Left lung (tissue), 10 donors: ENCODE results near the gene DHCR7. TPM values are rescaled to one million over a fixed set of nuclear protein-coding genes. Genes with fewer than 3 reads are reported as not detected.

Source experiments
- ATAC-seq: fragments of 200-7000 bp; cut with Tn5 transposase; one replicate; pipeline ENCODE4 v1.9.1; 2020; ENCODE audit warnings: moderate library complexity
- DNase-seq, 4 donors: peaks; one replicate each; pipeline ENCODE4 v3.0.0-alpha.2; 2013 to 2020
- H3K27ac ChIP-seq, 2 donors: fragments of 200-600 bp; sonication (generic) in 1 of 2; one replicate each; pipeline versions ENCODE4 v1.5.0 to v1.8.0; 2020 to 2021
- H3K27me3 ChIP-seq, 2 donors: fragments of 200-600 bp; sonication (generic) in 1 of 2; one replicate each; pipeline versions ENCODE4 v1.5.0 to v1.8.0; 2020 to 2021
- H3K36me3 ChIP-seq, 2 donors: fragments of 200-600 bp; sonication (generic) in 1 of 2; one replicate each; pipeline versions ENCODE4 v1.5.0 to v1.8.0; 2020 to 2021
- H3K4me1 ChIP-seq, 2 donors: fragments of 200-600 bp; one replicate each; pipeline ENCODE4 v1.8.0; 2021
- H3K4me3 ChIP-seq, 2 donors: fragments of 200-600 bp; sonication (generic) in 1 of 2; one replicate each; pipeline versions ENCODE4 v1.5.0 to v1.8.0; 2020 to 2021; ENCODE audit warnings: mild to moderate bottlenecking in 1 of 2
- H3K9me3 ChIP-seq, 2 donors: fragments of 200-600 bp; sonication (generic) in 1 of 2; one replicate each; pipeline versions ENCODE4 v1.5.0 to v1.8.0; 2020 to 2021
- CTCF ChIP-seq, 2 donors: fragments of 200-600 bp; sonication (generic) in 1 of 2; IDR thresholded peaks; one replicate each; pipeline versions ENCODE4 v1.5.0 to v1.8.0; 2021; ENCODE audit warnings: antibody characterized with exemption in 2 of 2
- intact Hi-C, 2 donors: fragments of 100-400 bp; cut with DNase I; formaldehyde crosslinking; loops; one replicate each; pipeline versions ENCODE4 v1.11.2 to v1.14.2; 2022
- polyA plus RNA-seq, 6 donors: library from polyadenylated mRNA; unstranded; fragments of 120-200 nt; gene quantifications; one replicate each; pipeline ENCODE4 v1.2.1, GENCODE V29; 2013; ENCODE audit not compliant: insufficient read length in 6 of 6
- total RNA-seq, 2 donors: library from RNA; stranded (reverse); fragmentation: NEBNext Ultra II Directional; extraction: Animal tissue kit (Norgen Biotek cat#: 25700); gene quantifications; one replicate each; pipeline ENCODE4 v1.2.1, GENCODE V29; 2021
- donor health status: DM: no; HTN: yes; CAD: no.
- donor health status: DM: no; HTN: no; CAD: no.

DHCR7 gene
- total and polyA plus RNA-seq, 8 donors: 14.6 to 200 (median 32.6) TPM

GRCh38 chr11:71408826-71409225 is 39.4 kb downstream of the DHCR7 start:
- no peaks in the 10 kb centered on the region for H3K4me1 ChIP-seq
- intact Hi-C loops: no loop called here
- no peaks in the 10 kb centered on the region for H3K36me3 ChIP-seq
- no peak overlapping the region for H3K27ac ChIP-seq
- no peak overlapping the region for H3K4me3 ChIP-seq
- peaks cover 0 to 15% of the 10 kb centered on the region in 2 donors for H3K27me3 ChIP-seq
- ATAC-seq (no peak), DNase-seq (no peak)
- no peaks in the 10 kb centered on the region for H3K9me3 ChIP-seq
- no peak for TF ChIP-seq CTCF (IDR thresholded peaks at IDR 0.05)

DNA sequence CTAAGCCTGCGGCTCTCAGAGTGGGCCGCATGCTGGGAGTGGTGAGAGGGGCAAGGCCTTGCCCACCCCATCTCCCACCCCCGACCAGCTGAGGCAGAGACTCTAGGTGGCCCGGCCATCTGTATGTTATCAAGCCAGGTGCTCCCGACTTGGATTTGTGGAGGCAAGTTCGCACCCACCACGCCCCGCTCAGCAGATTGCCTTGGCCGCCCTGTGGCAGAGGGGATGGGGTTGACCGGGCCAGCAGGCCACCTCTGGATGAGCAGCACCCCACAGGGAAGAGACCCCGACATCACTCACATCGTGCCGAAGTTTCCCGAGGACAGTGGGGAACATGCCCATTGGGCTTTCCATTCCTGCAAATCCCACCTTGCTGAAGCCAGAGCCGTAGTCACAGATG is 40.8 kb downstream of the DHCR7 start:
- Histone ChIP-seq H3K36me3 (no peaks in the 10 kb centered on the region), H3K27ac (no peak overlapping the region), H3K27me3 (peaks cover 0 to 5% of the 10 kb centered on the region in 2 donors), H3K9me3 (no peaks in the 10 kb centered on the region), H3K4me1 (no peaks in the 10 kb centered on the region), H3K4me3 (no peak overlapping the region)
- ATAC-seq (no peak), DNase-seq (no peak)
- no peak for TF ChIP-seq CTCF (IDR thresholded peaks at IDR 0.05)
- intact Hi-C loops: no loop called here

DNA sequence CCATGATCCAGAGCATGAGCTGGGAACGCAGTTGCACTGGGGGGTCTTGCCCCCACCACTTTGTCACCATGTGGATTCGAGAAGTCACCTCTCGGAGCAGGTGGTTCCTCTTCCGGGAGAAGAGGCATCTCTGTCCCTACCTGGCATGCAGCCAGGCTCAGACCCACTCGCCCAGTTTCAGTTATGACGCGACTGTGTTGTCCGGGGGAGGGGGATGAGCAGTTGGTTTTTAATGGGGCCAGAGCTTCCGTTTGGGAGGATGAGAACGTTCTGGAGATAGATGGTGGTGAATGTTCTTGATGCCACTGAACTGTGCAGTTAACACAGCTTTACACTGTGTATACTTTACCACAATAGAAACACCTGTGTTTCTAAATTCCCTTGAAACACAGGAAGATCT is 41.5 kb downstream of the DHCR7 start:
- intact Hi-C loops: no loop called here
- Histone ChIP-seq H3K27ac (no peak overlapping the region), H3K4me1 (no peaks in the 10 kb centered on the region), H3K36me3 (no peaks in the 10 kb centered on the region), H3K4me3 (no peak overlapping the region), H3K9me3 (no peaks in the 10 kb centered on the region), H3K27me3 (no peaks in the 10 kb centered on the region)
- no peak for ATAC-seq
- no peak for TF ChIP-seq CTCF (IDR thresholded peaks at IDR 0.05)
- DNase-seq: no peak

DNA sequence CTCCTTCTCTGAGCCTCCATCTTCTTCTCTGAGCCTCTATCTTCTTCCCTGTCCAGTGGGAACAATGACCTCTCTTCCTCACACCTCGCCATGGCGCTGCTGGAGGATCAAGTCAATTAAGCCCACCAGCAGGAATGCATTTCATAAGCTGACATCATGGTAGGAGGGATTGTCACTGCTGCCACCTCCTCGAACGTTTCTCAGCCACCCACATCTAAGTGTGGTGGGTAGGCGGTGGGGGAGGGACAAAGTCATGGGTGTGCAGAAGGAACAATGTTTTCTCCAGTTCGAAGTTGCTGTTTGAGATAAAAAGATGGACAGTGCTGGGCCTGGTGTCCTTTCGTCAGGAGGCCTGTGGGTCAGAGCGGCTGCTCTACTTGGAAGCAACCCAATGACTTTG is 44.0 kb downstream of the DHCR7 start:
- intact Hi-C loops: no loop called here

DNA sequence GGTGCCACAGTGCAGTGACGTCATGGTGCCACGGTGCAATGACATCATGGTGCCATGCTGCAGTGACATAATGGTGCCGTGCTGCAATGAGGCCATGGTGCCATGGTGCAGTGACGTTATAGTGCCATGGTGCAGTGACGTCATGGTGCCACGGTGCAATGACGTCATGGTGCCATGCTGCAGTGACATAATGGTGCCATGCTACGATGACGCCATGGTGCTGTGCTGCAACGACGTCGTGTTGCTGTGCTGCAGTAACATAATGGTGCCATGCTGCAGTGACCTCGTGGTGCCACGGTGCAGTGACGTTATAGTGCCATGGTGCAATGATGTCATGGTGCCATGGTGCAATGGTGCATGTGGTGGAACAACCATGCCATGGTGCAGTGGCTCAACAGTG is 45.3 kb downstream of the DHCR7 start:
- no peak overlapping the region for H3K27ac ChIP-seq
- ATAC-seq (no peak), DNase-seq (no peak)
- H3K4me1 ChIP-seq: no peaks in the 10 kb centered on the region
- no peaks in the 10 kb centered on the region for H3K36me3 ChIP-seq
- H3K27me3 ChIP-seq: peaks cover 0 to 4% of the 10 kb centered on the region in 2 donors
- intact Hi-C loops: no loop called here
- no peak overlapping the region for H3K4me3 ChIP-seq
- TF ChIP-seq CTCF (IDR thresholded peaks at IDR 0.05): no peak
- no peaks in the 10 kb centered on the region for H3K9me3 ChIP-seq

More for the DNA sequence above, 44.0 kb downstream of the DHCR7 start:
- Histone ChIP-seq H3K4me3 (no peak overlapping the region), H3K27me3 (no peaks in the 10 kb centered on the region), H3K9me3 (no peaks in the 10 kb centered on the region), H3K36me3 (no peaks in the 10 kb centered on the region), H3K4me1 (no peaks in the 10 kb centered on the region), H3K27ac (no peak overlapping the region)
- ATAC-seq (no peak), DNase-seq (no peak)
- TF ChIP-seq CTCF (IDR thresholded peaks at IDR 0.05): no peak
